Mesenchymal stem cell (in vitro differentiated cells and primary cell): ENCODE data around the gene C3orf49.

Experiments used
- DNase-seq: peaks from one replicate; pipeline ENCODE4 v3.0.0-alpha.2; 2013
- H2AFZ ChIP-seq: one replicate; pipeline ENCODE4 v1.6.1; 2013; ENCODE audit warnings: low read depth, mild to moderate bottlenecking, control low read depth, inconsistent platforms, low read length, moderate library complexity
- H2AK5ac ChIP-seq: 2 replicates; pipeline ENCODE4 v1.6.1; 2013; ENCODE audit warnings: low read length, moderate library complexity, mild to moderate bottlenecking, inconsistent platforms; ENCODE audit not compliant: severe bottlenecking
- H2BK120ac ChIP-seq: one replicate; pipeline ENCODE4 v1.6.1; 2013; ENCODE audit warnings: low read depth, mild to moderate bottlenecking, inconsistent platforms, low read length, moderate library complexity
- H2BK12ac ChIP-seq, 2 experiments: one replicate each; pipeline ENCODE4 v1.6.1; 2013; ENCODE audit warnings: inconsistent platforms in 2 of 2, low read length in 2 of 2, mild to moderate bottlenecking in 2 of 2, moderate library complexity in 2 of 2, control low read depth in 1 of 2
- H2BK15ac ChIP-seq: one replicate; pipeline ENCODE4 v1.6.1; 2013; ENCODE audit warnings: mild to moderate bottlenecking, low read depth, inconsistent platforms; ENCODE audit not compliant: poor library complexity, severe bottlenecking
- H2BK5ac ChIP-seq: 2 replicates; pipeline ENCODE4 v1.6.1; 2013; ENCODE audit warnings: low read depth, mild to moderate bottlenecking, low read length, control low read depth, inconsistent platforms; ENCODE audit not compliant: poor library complexity, severe bottlenecking
- H3K14ac ChIP-seq, 2 experiments: one replicate each; pipeline ENCODE4 v1.6.1; 2013; ENCODE audit warnings: inconsistent platforms in 2 of 2, low read length in 2 of 2, control low read depth in 1 of 2, mild to moderate bottlenecking in 1 of 2, moderate library complexity in 1 of 2
- H3K18ac ChIP-seq, 2 experiments: one replicate each; pipeline ENCODE4 v1.6.1; 2013; ENCODE audit warnings: inconsistent platforms in 2 of 2, low read length in 2 of 2, control low read depth in 1 of 2, low read depth in 1 of 2, mild to moderate bottlenecking in 1 of 2
- H3K23ac ChIP-seq, 2 experiments: one replicate each; pipeline ENCODE4 v1.6.1; 2013; ENCODE audit warnings: inconsistent platforms in 2 of 2, low read length in 2 of 2, mild to moderate bottlenecking in 2 of 2, moderate library complexity in 2 of 2, control low read depth in 1 of 2
- H3K27ac ChIP-seq: 2 replicates; pipeline ENCODE4 v1.5.1; 2013; ENCODE audit warnings: mild to moderate bottlenecking, moderate library complexity, low read length, control low read depth, inconsistent platforms; ENCODE audit not compliant: poor library complexity, severe bottlenecking
- H3K27me3 ChIP-seq, 2 experiments: 2 replicates each; pipeline versions ENCODE4 v1.6.1 to v1.7.0; 2013; ENCODE audit warnings: low read length in 2 of 2, mild to moderate bottlenecking in 2 of 2, moderate library complexity in 2 of 2, control low read depth in 1 of 2, inconsistent platforms in 1 of 2; ENCODE audit not compliant: control insufficient read depth in 1 of 2, insufficient read depth in 1 of 2
- H3K36me3 ChIP-seq, 2 experiments: 2 replicates each; pipeline versions ENCODE4 v1.6.1 to v1.7.0; 2013; ENCODE audit warnings: low read length in 2 of 2, control low read depth in 1 of 2, inconsistent platforms in 1 of 2, low read depth in 1 of 2, mild to moderate bottlenecking in 1 of 2; ENCODE audit not compliant: insufficient read depth in 2 of 2, control insufficient read depth in 1 of 2
- H3K4ac ChIP-seq, 2 experiments: one replicate each; pipeline ENCODE4 v1.6.1; 2013; ENCODE audit warnings: inconsistent platforms in 2 of 2, low read length in 2 of 2, mild to moderate bottlenecking in 2 of 2, moderate library complexity in 2 of 2, control low read depth in 1 of 2, low read depth in 1 of 2
- H3K4me1 ChIP-seq: 2 replicates; pipeline ENCODE4 v1.6.1; 2013; ENCODE audit warnings: low read depth, low read length, control low read depth; ENCODE audit not compliant: control insufficient read depth, insufficient read depth
- H3K4me2 ChIP-seq: 2 replicates; pipeline ENCODE4 v1.6.1; 2013; ENCODE audit warnings: low read length, mild to moderate bottlenecking, inconsistent platforms; ENCODE audit not compliant: poor library complexity, severe bottlenecking
- H3K4me3 ChIP-seq, 2 experiments: 2 replicates each; pipeline versions ENCODE4 v1.5.1 to v1.7.0; 2013; ENCODE audit warnings: low read length in 2 of 2, mild to moderate bottlenecking in 2 of 2, control low read depth in 1 of 2, low read depth in 1 of 2; ENCODE audit not compliant: insufficient read depth in 1 of 2
- H3K79me1 ChIP-seq: replicated peaks from 2 replicates; pipeline ENCODE4 v1.6.1; 2013; ENCODE audit warnings: mild to moderate bottlenecking, control low read depth, low read length, inconsistent platforms; ENCODE audit not compliant: poor library complexity, severe bottlenecking
- H3K9ac ChIP-seq: 2 replicates; pipeline ENCODE4 v1.7.0; 2013; ENCODE audit warnings: mild to moderate bottlenecking, low read length, moderate library complexity
- H3K9me3 ChIP-seq: 2 replicates; pipeline ENCODE4 v1.7.0; 2013; ENCODE audit warnings: mild to moderate bottlenecking, low read length; ENCODE audit not compliant: control insufficient read depth
- H4K8ac ChIP-seq: one replicate; pipeline ENCODE4 v1.6.1; 2013; ENCODE audit warnings: inconsistent platforms, mild to moderate bottlenecking, low read length, moderate library complexity
- H4K91ac ChIP-seq: one replicate; pipeline ENCODE4 v1.6.1; 2013; ENCODE audit warnings: mild to moderate bottlenecking, low read length, inconsistent platforms
- WGBS: methylation state at CpG from one replicate; pipeline ENCODE4 v1.1.7; 2013; ENCODE audit warnings: mixed read lengths; 5-methylcytosine and 5-hydroxymethylcytosine counted together

Gene C3orf49

GRCh38 chr3:63876260-63876659 is 57.2 kb downstream of the C3orf49 start:
- Histone ChIP-seq H3K27ac (no peak overlapping the region), H3K4me1 (peaks cover 3% of the 10 kb centered on the region), H3K18ac (no peak overlapping the region), H3K79me1 (peaks cover 23% of the 10 kb centered on the region), H3K27me3 (no peaks in the 10 kb centered on the region), H3K14ac (no peak overlapping the region), H3K23ac (no peak overlapping the region), H3K4ac (no peak overlapping the region), H4K8ac (no peak overlapping the region), H2BK12ac (no peak overlapping the region), H3K9ac (no peak overlapping the region), H2AK5ac (no peak overlapping the region), H3K4me3 (no peak overlapping the region), H2BK15ac (no peak overlapping the region), H4K91ac (no peak overlapping the region), H3K36me3 (no peaks in the 10 kb centered on the region), H2AFZ (no peak overlapping the region), H2BK5ac (no peak overlapping the region), H2BK120ac (no peak overlapping the region), H3K4me2 (no peak overlapping the region), H3K9me3 (no peaks in the 10 kb centered on the region)
- DNase-seq: peak; percentile 9
- WGBS: no CpG with 5 or more reads among the region's 3 CpGs

GRCh38 chr3:63877737-63878393 is 58.8 kb downstream of the C3orf49 start:
- H2AFZ ChIP-seq: no peak overlapping the region
- peak; percentile 14 for DNase-seq
- no peak overlapping the region for H3K27ac ChIP-seq
- peaks cover 28% of the 10 kb centered on the region for H3K79me1 ChIP-seq
- H3K14ac ChIP-seq: no peak overlapping the region
- 69% methylated on average over 2 of the region's 3 CpGs for WGBS
- no peak overlapping the region for H2AK5ac ChIP-seq
- no peak overlapping the region for H4K91ac ChIP-seq
- H3K4me3 ChIP-seq: no peak overlapping the region
- H3K4me1 ChIP-seq: no peaks in the 10 kb centered on the region
- H3K4ac ChIP-seq: no peak overlapping the region
- H3K9me3 ChIP-seq: no peaks in the 10 kb centered on the region
- H2BK15ac ChIP-seq: no peak overlapping the region
- no peak overlapping the region for H3K4me2 ChIP-seq
- H2BK12ac ChIP-seq: no peak overlapping the region
- H3K23ac ChIP-seq: no peak overlapping the region
- H2BK120ac ChIP-seq: no peak overlapping the region
- no peak overlapping the region for H4K8ac ChIP-seq
- no peak overlapping the region for H3K18ac ChIP-seq
- H2BK5ac ChIP-seq: no peak overlapping the region
- no peak overlapping the region for H3K9ac ChIP-seq
- no peaks in the 10 kb centered on the region for H3K36me3 ChIP-seq
- H3K27me3 ChIP-seq: no peaks in the 10 kb centered on the region

GRCh38 chr3:63878394-63879060 is 59.4 kb downstream of the C3orf49 start:
- H3K36me3 ChIP-seq: no peaks in the 10 kb centered on the region
- H2AK5ac ChIP-seq: no peak overlapping the region
- peaks cover 26% of the 10 kb centered on the region for H3K79me1 ChIP-seq
- H3K4me1 ChIP-seq: no peaks in the 10 kb centered on the region
- H2BK120ac ChIP-seq: no peak overlapping the region
- no peak overlapping the region for H3K4me3 ChIP-seq
- no peak overlapping the region for H2BK15ac ChIP-seq
- H3K27me3 ChIP-seq: no peaks in the 10 kb centered on the region
- no peak overlapping the region for H3K14ac ChIP-seq
- no peak overlapping the region for H3K9ac ChIP-seq
- DNase-seq: no peak
- no peak overlapping the region for H2AFZ ChIP-seq
- no peak overlapping the region for H3K18ac ChIP-seq
- no peak overlapping the region for H2BK12ac ChIP-seq
- no peak overlapping the region for H2BK5ac ChIP-seq
- no peak overlapping the region for H3K27ac ChIP-seq
- H4K8ac ChIP-seq: no peak overlapping the region
- 61% methylated on average over 2 of the region's 2 CpGs for WGBS
- H3K4me2 ChIP-seq: no peak overlapping the region
- H3K4ac ChIP-seq: no peak overlapping the region
- no peaks in the 10 kb centered on the region for H3K9me3 ChIP-seq
- H4K91ac ChIP-seq: no peak overlapping the region
- no peak overlapping the region for H3K23ac ChIP-seq

- no peak overlapping the region for H2BK5ac ChIP-seq
- H3K18ac ChIP-seq: peak overlapping the region in 1 of 2 experiments; percentile 6
- no peak overlapping the region for H3K23ac ChIP-seq
- no peak overlapping the region for H2BK12ac ChIP-seq
- no peak overlapping the region for H3K4ac ChIP-seq
- H3K9me3 ChIP-seq: no peaks in the 10 kb centered on the region
- peaks cover 25% of the 10 kb centered on the region for H3K79me1 ChIP-seq
- no peak overlapping the region for H3K4me2 ChIP-seq
- no peak overlapping the region for H3K9ac ChIP-seq
- H4K91ac ChIP-seq: no peak overlapping the region
- H3K4me1 ChIP-seq: no peaks in the 10 kb centered on the region
- H2AK5ac ChIP-seq: no peak overlapping the region
- H2AFZ ChIP-seq: no peak overlapping the region
- no peak overlapping the region for H2BK120ac ChIP-seq
- H3K4me3 ChIP-seq: no peak overlapping the region
- H4K8ac ChIP-seq: no peak overlapping the region
- 32% methylated on average over 4 of the region's 5 CpGs for WGBS
- H3K27ac ChIP-seq: no peak overlapping the region
- no peaks in the 10 kb centered on the region for H3K36me3 ChIP-seq
- H3K27me3 ChIP-seq: no peaks in the 10 kb centered on the region
- H3K14ac ChIP-seq: no peak overlapping the region
- H2BK15ac ChIP-seq: no peak overlapping the region
- no peak for DNase-seq
Measured at GRCh38 chr3:63880653-63881052, 61.6 kb downstream of the C3orf49 start.
